SU-DHL-6 (cell line): Measurements from ENCODE around the gene MIER2.

ENCODE experiments used
- EZH2phosphoT487 ChIP-seq: fragments of 200-600 bp; sonication (generic), shearing (Covaris generic); conservative IDR thresholded peaks from 2 replicates; pipeline ENCODE4 v1.6.1; 2018; ENCODE audit warnings: mild to moderate bottlenecking, antibody characterized with exemption, low read length, moderate library complexity, mixed read lengths
- TF ChIP-seq, protein P1 (sequence below): fragments of 200-600 bp; sonication (generic); IDR thresholded peaks from one replicate; pipeline ENCODE4 v1.5.1; 2017; ENCODE audit warnings: antibody characterized with exemption, mild to moderate bottlenecking, low read length, moderate library complexity; ENCODE audit not compliant: insufficient read depth, poor library complexity, severe bottlenecking

DNA sequence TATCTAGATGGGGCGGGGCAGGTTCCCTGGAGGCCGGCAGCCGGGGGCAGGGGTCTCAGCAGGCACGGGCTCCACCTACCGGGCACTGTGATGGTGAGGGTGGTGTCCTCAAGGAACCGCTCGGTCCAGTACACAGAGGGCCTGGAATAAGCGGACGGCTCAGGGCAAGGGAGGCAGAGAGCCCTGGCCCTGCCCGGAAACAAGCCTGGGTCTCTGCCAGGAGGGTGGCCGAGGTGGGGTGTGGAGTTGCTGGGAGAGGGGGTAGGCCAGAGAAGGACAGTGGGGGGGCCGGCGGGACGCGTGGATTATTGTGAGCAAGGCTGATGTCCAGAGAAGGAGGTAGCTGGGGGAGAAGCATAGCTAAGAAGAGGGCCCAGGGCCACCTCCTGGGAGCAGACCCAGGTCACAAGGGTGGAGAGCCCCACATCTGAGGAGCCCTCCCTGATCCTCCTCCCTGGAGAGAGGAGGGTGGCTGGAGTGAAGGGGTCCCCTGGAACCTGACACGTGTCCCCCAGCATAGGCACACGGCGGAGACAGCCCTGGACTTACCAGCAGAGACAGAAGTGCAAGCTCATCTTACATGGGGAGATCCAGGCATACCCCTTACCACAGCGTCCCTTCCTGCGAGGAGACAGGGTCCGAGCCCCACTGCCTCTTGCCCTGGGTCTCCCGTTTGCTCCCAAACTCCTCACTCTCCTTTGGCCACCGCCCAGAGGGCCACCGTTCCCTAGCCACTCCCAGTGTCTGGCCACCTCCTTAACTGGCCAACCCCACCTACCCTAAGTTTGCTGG, 29.0 kb upstream of the MIER2 start:
- TF ChIP-seq, protein P1, sequence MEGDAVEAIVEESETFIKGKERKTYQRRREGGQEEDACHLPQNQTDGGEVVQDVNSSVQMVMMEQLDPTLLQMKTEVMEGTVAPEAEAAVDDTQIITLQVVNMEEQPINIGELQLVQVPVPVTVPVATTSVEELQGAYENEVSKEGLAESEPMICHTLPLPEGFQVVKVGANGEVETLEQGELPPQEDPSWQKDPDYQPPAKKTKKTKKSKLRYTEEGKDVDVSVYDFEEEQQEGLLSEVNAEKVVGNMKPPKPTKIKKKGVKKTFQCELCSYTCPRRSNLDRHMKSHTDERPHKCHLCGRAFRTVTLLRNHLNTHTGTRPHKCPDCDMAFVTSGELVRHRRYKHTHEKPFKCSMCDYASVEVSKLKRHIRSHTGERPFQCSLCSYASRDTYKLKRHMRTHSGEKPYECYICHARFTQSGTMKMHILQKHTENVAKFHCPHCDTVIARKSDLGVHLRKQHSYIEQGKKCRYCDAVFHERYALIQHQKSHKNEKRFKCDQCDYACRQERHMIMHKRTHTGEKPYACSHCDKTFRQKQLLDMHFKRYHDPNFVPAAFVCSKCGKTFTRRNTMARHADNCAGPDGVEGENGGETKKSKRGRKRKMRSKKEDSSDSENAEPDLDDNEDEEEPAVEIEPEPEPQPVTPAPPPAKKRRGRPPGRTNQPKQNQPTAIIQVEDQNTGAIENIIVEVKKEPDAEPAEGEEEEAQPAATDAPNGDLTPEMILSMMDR, result no peak
- no peak for TF ChIP-seq EZH2phosphoT487
